Measurements from ENCODE around the gene EFCAB8.

EFCAB8 gene

DNA sequence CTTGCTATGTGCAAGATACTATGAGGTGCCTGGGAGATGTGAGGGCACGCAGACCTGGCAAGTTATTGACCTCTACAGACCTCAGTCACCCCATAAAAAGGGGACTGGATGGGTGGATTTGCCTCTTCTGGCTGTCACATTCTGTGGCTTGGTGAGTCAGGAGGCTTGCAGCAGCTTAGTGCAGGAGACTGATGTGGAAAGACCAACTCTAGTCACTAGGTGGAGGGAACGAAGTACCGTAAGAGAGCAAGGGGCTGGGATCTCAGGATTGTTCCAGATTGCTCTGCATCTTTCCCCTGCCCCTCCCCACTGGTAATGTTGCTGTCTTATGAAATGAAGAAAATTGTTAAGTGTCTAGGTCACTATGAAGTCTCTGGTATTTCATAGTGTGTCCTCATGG is 35.6 kb upstream of the EFCAB8 start:
- Histone ChIP-seq H4K8ac (ENCODE audit: low read length) (no peak overlapping the region), H3K79me1 (replicated peaks; ENCODE audit: low read length, poor library complexity, severe bottlenecking) (peaks cover 2% of the 10 kb centered on the region), H3K4ac (ENCODE audit: low read depth in 1 of 2, low read length in 2 of 2) (no peak overlapping the region), H3K9me3 (ENCODE audit: control insufficient read depth, low read length) (no peaks in the 10 kb centered on the region), H2BK15ac (ENCODE audit: low read depth, poor library complexity, severe bottlenecking) (no peak overlapping the region), H4K91ac (ENCODE audit: low read length) (no peak overlapping the region), H2AK5ac (ENCODE audit: low read length, severe bottlenecking) (no peak overlapping the region), H3K18ac (ENCODE audit: low read depth in 1 of 2, low read length in 2 of 2) (no peak overlapping the region), H3K4me2 (ENCODE audit: low read length, poor library complexity, severe bottlenecking) (no peak overlapping the region), H3K14ac (ENCODE audit: low read length in 2 of 2) (no peak overlapping the region), H2AFZ (ENCODE audit: low read depth, low read length) (no peak overlapping the region), H3K36me3 (ENCODE audit: control insufficient read depth in 1 of 2, insufficient read depth in 2 of 2, low read depth in 1 of 2, low read length in 2 of 2) (peaks cover 13 to 16% of the 10 kb centered on the region in 2 experiments), H2BK5ac (ENCODE audit: low read depth, low read length, poor library complexity, severe bottlenecking) (no peak overlapping the region), H3K27me3 (ENCODE audit: control insufficient read depth in 1 of 2, insufficient read depth in 1 of 2, low read length in 2 of 2) (no peaks in the 10 kb centered on the region), H3K4me3 (ENCODE audit: insufficient read depth in 1 of 2, low read depth in 1 of 2, low read length in 2 of 2) (peak overlapping the region in 1 of 2 experiments; percentile 27), H2BK120ac (ENCODE audit: low read depth, low read length) (no peak overlapping the region), H2BK12ac (ENCODE audit: low read length in 2 of 2) (no peak overlapping the region), H3K27ac (ENCODE audit: low read length, poor library complexity, severe bottlenecking) (peak overlapping the region; percentile 39), H3K9ac (ENCODE audit: low read length) (peak overlapping the region; percentile 55), H3K23ac (ENCODE audit: low read length in 2 of 2) (no peak overlapping the region), H3K4me1 (ENCODE audit: control insufficient read depth, insufficient read depth, low read depth, low read length) (peaks cover 16% of the 10 kb centered on the region)
- 48% methylated on average over 3 of the region's 3 CpGs for WGBS
- DNase-seq: peak; percentile 93

- H3K79me1 ChIP-seq (replicated peaks; ENCODE audit: low read length, poor library complexity, severe bottlenecking): peaks cover 2% of the 10 kb centered on the region
- peak overlapping the region; percentile 23 for H2BK120ac ChIP-seq (ENCODE audit: low read depth, low read length)
- peak overlapping the region; percentile 23 for H4K8ac ChIP-seq (ENCODE audit: low read length)
- H2BK5ac ChIP-seq (ENCODE audit: low read depth, low read length, poor library complexity, severe bottlenecking): no peak overlapping the region
- no peak overlapping the region for H2AFZ ChIP-seq (ENCODE audit: low read depth, low read length)
- no peak overlapping the region for H3K4me2 ChIP-seq (ENCODE audit: low read length, poor library complexity, severe bottlenecking)
- peak overlapping the region; percentile 55 for H3K9ac ChIP-seq (ENCODE audit: low read length)
- peaks cover 18% of the 10 kb centered on the region in 2 experiments for H3K36me3 ChIP-seq (ENCODE audit: control insufficient read depth in 1 of 2, insufficient read depth in 2 of 2, low read depth in 1 of 2, low read length in 2 of 2)
- H3K4me3 ChIP-seq (ENCODE audit: insufficient read depth in 1 of 2, low read depth in 1 of 2, low read length in 2 of 2): no peak overlapping the region
- no peak overlapping the region for H2AK5ac ChIP-seq (ENCODE audit: low read length, severe bottlenecking)
- H4K91ac ChIP-seq (ENCODE audit: low read length): no peak overlapping the region
- DNase-seq: peak; percentile 51
- H3K27me3 ChIP-seq (ENCODE audit: control insufficient read depth in 1 of 2, insufficient read depth in 1 of 2, low read length in 2 of 2): no peaks in the 10 kb centered on the region
- 87% methylated on average over 7 of the region's 7 CpGs for WGBS
- no peak overlapping the region for H3K14ac ChIP-seq (ENCODE audit: low read length in 2 of 2)
- no peaks in the 10 kb centered on the region for H3K9me3 ChIP-seq (ENCODE audit: control insufficient read depth, low read length)
- H3K23ac ChIP-seq (ENCODE audit: low read length in 2 of 2): peak overlapping the region in 1 of 2 experiments; percentile 46
- no peak overlapping the region for H3K4ac ChIP-seq (ENCODE audit: low read depth in 1 of 2, low read length in 2 of 2)
- H3K4me1 ChIP-seq (ENCODE audit: control insufficient read depth, insufficient read depth, low read depth, low read length): peaks cover 17% of the 10 kb centered on the region
- no peak overlapping the region for H2BK12ac ChIP-seq (ENCODE audit: low read length in 2 of 2)
- H3K18ac ChIP-seq (ENCODE audit: low read depth in 1 of 2, low read length in 2 of 2): peak overlapping the region in 1 of 2 experiments; percentile 46
- no peak overlapping the region for H3K27ac ChIP-seq (ENCODE audit: low read length, poor library complexity, severe bottlenecking)
- no peak overlapping the region for H2BK15ac ChIP-seq (ENCODE audit: low read depth, poor library complexity, severe bottlenecking)
These were observed 34.8 kb upstream of the EFCAB8 start for GRCh38 chr20:32823737-32824588.

GRCh38 chr20:32828029-32828680 is 30.6 kb upstream of the EFCAB8 start:
- Histone ChIP-seq H3K4me2 (ENCODE audit: low read length, poor library complexity, severe bottlenecking) (no peak overlapping the region), H3K79me1 (replicated peaks; ENCODE audit: low read length, poor library complexity, severe bottlenecking) (peaks cover 4% of the 10 kb centered on the region), H2BK12ac (ENCODE audit: low read length in 2 of 2) (no peak overlapping the region), H3K27ac (ENCODE audit: low read length, poor library complexity, severe bottlenecking) (peak overlapping the region; percentile 51), H3K9ac (ENCODE audit: low read length) (peak overlapping the region; percentile 55), H4K91ac (ENCODE audit: low read length) (no peak overlapping the region), H2BK120ac (ENCODE audit: low read depth, low read length) (no peak overlapping the region), H2BK5ac (ENCODE audit: low read depth, low read length, poor library complexity, severe bottlenecking) (no peak overlapping the region), H3K36me3 (ENCODE audit: control insufficient read depth in 1 of 2, insufficient read depth in 2 of 2, low read depth in 1 of 2, low read length in 2 of 2) (peaks cover 26 to 31% of the 10 kb centered on the region in 2 experiments), H3K4me3 (ENCODE audit: insufficient read depth in 1 of 2, low read depth in 1 of 2, low read length in 2 of 2) (no peak overlapping the region), H3K18ac (ENCODE audit: low read depth in 1 of 2, low read length in 2 of 2) (no peak overlapping the region), H3K9me3 (ENCODE audit: control insufficient read depth, low read length) (no peaks in the 10 kb centered on the region), H2AFZ (ENCODE audit: low read depth, low read length) (no peak overlapping the region), H3K4ac (ENCODE audit: low read depth in 1 of 2, low read length in 2 of 2) (no peak overlapping the region), H3K14ac (ENCODE audit: low read length in 2 of 2) (no peak overlapping the region), H2AK5ac (ENCODE audit: low read length, severe bottlenecking) (no peak overlapping the region), H3K4me1 (ENCODE audit: control insufficient read depth, insufficient read depth, low read depth, low read length) (peaks cover 19% of the 10 kb centered on the region), H3K27me3 (ENCODE audit: control insufficient read depth in 1 of 2, insufficient read depth in 1 of 2, low read length in 2 of 2) (no peaks in the 10 kb centered on the region), H4K8ac (ENCODE audit: low read length) (no peak overlapping the region), H2BK15ac (ENCODE audit: low read depth, poor library complexity, severe bottlenecking) (no peak overlapping the region), H3K23ac (ENCODE audit: low read length in 2 of 2) (no peak overlapping the region)
- DNase-seq: peak; percentile 49
- 94% methylated on average over 2 of the region's 4 CpGs for WGBS

- H3K18ac ChIP-seq (ENCODE audit: low read depth in 1 of 2, low read length in 2 of 2): no peak overlapping the region
- H3K9me3 ChIP-seq (ENCODE audit: control insufficient read depth, low read length): no peaks in the 10 kb centered on the region
- 90% methylated on average over 3 of the region's 3 CpGs for WGBS
- H3K4ac ChIP-seq (ENCODE audit: low read depth in 1 of 2, low read length in 2 of 2): no peak overlapping the region
- no peak overlapping the region for H2AFZ ChIP-seq (ENCODE audit: low read depth, low read length)
- DNase-seq: no peak
- H3K23ac ChIP-seq (ENCODE audit: low read length in 2 of 2): no peak overlapping the region
- no peak overlapping the region for H2BK15ac ChIP-seq (ENCODE audit: low read depth, poor library complexity, severe bottlenecking)
- H3K36me3 ChIP-seq (ENCODE audit: control insufficient read depth in 1 of 2, insufficient read depth in 2 of 2, low read depth in 1 of 2, low read length in 2 of 2): peaks cover 26 to 42% of the 10 kb centered on the region in 2 experiments
- H2AK5ac ChIP-seq (ENCODE audit: low read length, severe bottlenecking): no peak overlapping the region
- H3K9ac ChIP-seq (ENCODE audit: low read length): peak overlapping the region; percentile 66
- no peak overlapping the region for H2BK12ac ChIP-seq (ENCODE audit: low read length in 2 of 2)
- peak overlapping the region in 1 of 2 experiments; percentile 45 for H3K4me3 ChIP-seq (ENCODE audit: insufficient read depth in 1 of 2, low read depth in 1 of 2, low read length in 2 of 2)
- H3K27me3 ChIP-seq (ENCODE audit: control insufficient read depth in 1 of 2, insufficient read depth in 1 of 2, low read length in 2 of 2): no peaks in the 10 kb centered on the region
- H4K8ac ChIP-seq (ENCODE audit: low read length): no peak overlapping the region
- no peak overlapping the region for H3K14ac ChIP-seq (ENCODE audit: low read length in 2 of 2)
- peaks cover 6% of the 10 kb centered on the region for H3K79me1 ChIP-seq (replicated peaks; ENCODE audit: low read length, poor library complexity, severe bottlenecking)
- H3K4me2 ChIP-seq (ENCODE audit: low read length, poor library complexity, severe bottlenecking): no peak overlapping the region
- H2BK120ac ChIP-seq (ENCODE audit: low read depth, low read length): no peak overlapping the region
- H4K91ac ChIP-seq (ENCODE audit: low read length): no peak overlapping the region
- no peak overlapping the region for H2BK5ac ChIP-seq (ENCODE audit: low read depth, low read length, poor library complexity, severe bottlenecking)
- no peak overlapping the region for H3K27ac ChIP-seq (ENCODE audit: low read length, poor library complexity, severe bottlenecking)
- H3K4me1 ChIP-seq (ENCODE audit: control insufficient read depth, insufficient read depth, low read depth, low read length): peaks cover 12% of the 10 kb centered on the region
These were observed 29.3 kb upstream of the EFCAB8 start for GRCh38 chr20:32829311-32830005.
